Heart right ventricle (tissue), 16 donors: ENCODE results near the gene SRD5A1. TPM values are rescaled to one million over a fixed set of nuclear protein-coding genes. Genes with fewer than 3 reads are reported as not detected.

Source experiments
- ATAC-seq, 8 donors: fragments of 200-7000 bp; cut with Tn5 transposase; one replicate each; pipeline ENCODE4 v1.9.1; 2020; ENCODE audit warnings: mild to moderate bottlenecking in 8 of 8, moderate library complexity in 8 of 8, moderate number of reproducible peaks in 1 of 8
- DNase-seq, 2 donors: peaks; one replicate each; pipeline ENCODE4 v3.0.0-alpha.2; 2020
- H3K27ac ChIP-seq, 10 donors: fragments of 200-600 bp; sonication (generic) in 2 of 10; one replicate each; pipeline versions ENCODE4 v1.5.0 to v1.8.0; 2020 to 2022; ENCODE audit warnings: mild to moderate bottlenecking in 3 of 10
- H3K27me3 ChIP-seq, 7 donors: fragments of 200-600 bp; one replicate each; pipeline ENCODE4 v1.8.0; 2021 to 2022; ENCODE audit warnings: mild to moderate bottlenecking in 2 of 7
- H3K36me3 ChIP-seq, 9 donors: fragments of 200-600 bp; sonication (generic) in 1 of 9; one replicate each; pipeline versions ENCODE4 v1.5.0 to v1.8.0; 2020 to 2022; ENCODE audit warnings: mild to moderate bottlenecking in 2 of 9
- H3K4me1 ChIP-seq, 9 donors: fragments of 200-600 bp; sonication (generic) in 1 of 9; one replicate each; pipeline versions ENCODE4 v1.5.0 to v1.8.0; 2020 to 2022; ENCODE audit warnings: mild to moderate bottlenecking in 4 of 9
- H3K4me3 ChIP-seq, 10 donors: fragments of 200-600 bp; sonication (generic) in 2 of 10; one replicate each; pipeline versions ENCODE4 v1.5.0 to v1.8.0; 2020 to 2022; ENCODE audit warnings: mild to moderate bottlenecking in 7 of 10, moderate library complexity in 2 of 10
- H3K9me3 ChIP-seq, 11 donors: fragments of 200-600 bp in 10 of 11; sonication (generic) in 2 of 11; one replicate each; pipeline versions ENCODE4 v1.5.0 to v1.8.0; 2013 to 2022; ENCODE audit warnings: mild to moderate bottlenecking in 2 of 11, control low read depth in 1 of 11, moderate library complexity in 1 of 11
- CTCF ChIP-seq, 9 donors: fragments of 200-600 bp; sonication (generic) in 2 of 9; IDR thresholded peaks; one replicate each; pipeline versions ENCODE4 v1.5.0 to v1.8.0; 2021 to 2022; ENCODE audit warnings: antibody characterized with exemption in 9 of 9, mild to moderate bottlenecking in 5 of 9, moderate library complexity in 1 of 9
- WGBS, 2 donors: extraction: QIAGEN DNeasy Blood & Tissue Kit; methylation state at CpG; one replicate each; pipeline ENCODE4 v1.1.7; 2013; ENCODE audit warnings: inconsistent platforms in 1 of 2; 5-methylcytosine and 5-hydroxymethylcytosine counted together
- intact Hi-C, 10 donors: fragments of 100-400 bp; cut with DNase I; formaldehyde crosslinking; loops; one replicate each; pipeline versions ENCODE4 v1.11.1 to v1.14.2; 2022
- polyA plus RNA-seq, 2 donors: library from polyadenylated mRNA; stranded (reverse); fragments of 200-250 nt; gene quantifications; one replicate each; pipeline ENCODE4 v1.2.3, GENCODE V29; 2013
- total RNA-seq, 10 donors: library from RNA; stranded (reverse); fragmentation: NEBNext Ultra II Directional in 3 of 10; extraction: Animal tissue kit (Norgen Biotek cat#: 25700) in 3 of 10; gene quantifications; one replicate each; pipeline versions ENCODE4 v1.2.1 to v1.2.4, GENCODE V29; 2021 to 2023
- donor health status: Arrhythmogenic right ventricular cardiomyopathy.
- donor health status: ischemic (EF 13 %, LVEDD 7.1; RV severe dilation, severe dysfunction).
- donor health status: healthy with polysubstance abuse.
- donor health status: DM: no; HTN: yes; CAD: no.
- donor health status: DM: no; HTN: no; CAD: no.
- donor health status: ischemic (EF 25% LVEDD 6.9; RV normal size, moderate dysfunction).
- donor health status: ischemic (EF 25% LVEDD 5.7; RV mildly dilated, moderate dysfunction).
- donor health status: healthy.
- donor health status: DM: yes; HTN: yes; CAD: no.
- donor health status: Ischemic cardiomyopathy.
- donor health status: ischemic (EF 35%, LVEDD 5.7; RV mildly dilated, moderate dysfunction).
- donor health status: nonischemic (EF 11% LVEDD 7.7; RV severe dilation, severe dysfunction).
- donor health status: DM: yes; HTN: yes; CAD: no.
- donor health status: PGD.
- donor health status: ischemic (EF 29% LVEDD 5.4; RV normal size, mild dysfunction).
- donor health status: nonischemic (EF 23%, LVEDD 6.1; RV moderate dilation, normal function).

SRD5A1 gene
- total and polyA plus RNA-seq, 12 donors: 1.0 to 5.5 (median 3.1) TPM

GRCh38 chr5:6595405-6595804, 37.8 kb upstream of the SRD5A1 start:
- no peak for TF ChIP-seq CTCF (IDR thresholded peaks at IDR 0.05)
- no peaks in the 10 kb centered on the region for H3K27me3 ChIP-seq
- H3K4me3 ChIP-seq: no peak overlapping the region
- DNase-seq (no peak), ATAC-seq (no peak)
- no peak overlapping the region for H3K27ac ChIP-seq
- peaks cover 0 to 47% (median 12%) of the 10 kb centered on the region in 9 donors for H3K36me3 ChIP-seq
- WGBS, 2 donors: 76 to 80% methylated on average over 3 of the region's 3 CpGs
- H3K9me3 ChIP-seq: no peaks in the 10 kb centered on the region
- peaks cover 0 to 14% (median 0%) of the 10 kb centered on the region in 9 donors for H3K4me1 ChIP-seq
- intact Hi-C loops: no loop called here

GRCh38 chr5:6596388-6596787, 36.9 kb upstream of the SRD5A1 start:
- Histone ChIP-seq H3K4me3 (no peak overlapping the region), H3K4me1 (peaks cover 0 to 14% (median 0%) of the 10 kb centered on the region in 9 donors), H3K27me3 (no peaks in the 10 kb centered on the region), H3K9me3 (no peaks in the 10 kb centered on the region), H3K36me3 (peaks cover 0 to 56% (median 20%) of the 10 kb centered on the region in 9 donors), H3K27ac (no peak overlapping the region)
- ATAC-seq (no peak), DNase-seq (no peak)
- intact Hi-C loops: no loop called here
- no peak for TF ChIP-seq CTCF (IDR thresholded peaks at IDR 0.05)
- 95 to 96% methylated on average over 5 of the region's 5 CpGs for WGBS, 2 donors

GRCh38 chr5:6597557-6597956, 35.7 kb upstream of the SRD5A1 start:
- peaks cover 0 to 14% (median 0%) of the 10 kb centered on the region in 9 donors for H3K4me1 ChIP-seq
- TF ChIP-seq CTCF (IDR thresholded peaks at IDR 0.05): no peak
- no peak for DNase-seq
- no peaks in the 10 kb centered on the region for H3K27me3 ChIP-seq
- intact Hi-C loops: no loop called here
- H3K36me3 ChIP-seq: peaks cover 0 to 68% (median 31%) of the 10 kb centered on the region in 9 donors
- H3K27ac ChIP-seq: peak overlapping the region in 6 of 10 donors; percentile 63 to 78 (median 76)
- WGBS, 2 donors: 73 to 76% methylated on average over 6 of the region's 6 CpGs
- H3K9me3 ChIP-seq: no peaks in the 10 kb centered on the region
- peak in 2 of 8 donors; percentile 32 to 37 for ATAC-seq
- no peak overlapping the region for H3K4me3 ChIP-seq

- 46 to 65% methylated on average over 14 of the region's 14 CpGs for WGBS, 2 donors
- Histone ChIP-seq H3K4me1 (peaks cover 0 to 14% (median 0%) of the 10 kb centered on the region in 9 donors), H3K27ac (peak overlapping the region in 9 of 10 donors; percentile 14 to 78 (median 70)), H3K36me3 (peaks cover 0 to 76% (median 40%) of the 10 kb centered on the region in 9 donors), H3K27me3 (no peaks in the 10 kb centered on the region), H3K9me3 (no peaks in the 10 kb centered on the region), H3K4me3 (no peak overlapping the region)
- ATAC-seq: peak; percentile 61 to 92 (median 82)
- intact Hi-C loops: no loop called here
- no peak for DNase-seq
- TF ChIP-seq CTCF (IDR thresholded peaks at IDR 0.05): no peak
These were observed 34.8 kb upstream of the SRD5A1 start for GRCh38 chr5:6598351-6598900.
